SH-SY5Y (cell line): ENCODE results near the gene FAM222A.

Experiments used
- GATA2 ChIP-seq: IDR thresholded peaks from 2 replicates; pipeline ENCODE4 v1.6.1; 2011; ENCODE audit warnings: mild to moderate bottlenecking, low read depth, low read length
- GATA3 ChIP-seq: IDR thresholded peaks from 2 replicates; pipeline ENCODE4 v1.6.1; 2011; ENCODE audit warnings: low read depth, mild to moderate bottlenecking, low read length, moderate library complexity

- TF ChIP-seq GATA2, result no peak
- TF ChIP-seq GATA3, result no peak
Measured at GRCh38 chr12:109762673-109763191, 49.1 kb downstream of the FAM222A start.
